ENCODE results near the gene TARBP2. TPM values are rescaled to one million over a fixed set of nuclear protein-coding genes. Genes with fewer than 3 reads are reported as not detected.
"Not testable (repeated sequence)": the region's sequence is repeated elsewhere in the genome, so short reads cannot be mapped to it uniquely, and the experiment has no call there.

Gene TARBP2
- total and polyA plus RNA-seq, 10 donors, result 25.9 to 57.1 (median 36.1) TPM

DNA sequence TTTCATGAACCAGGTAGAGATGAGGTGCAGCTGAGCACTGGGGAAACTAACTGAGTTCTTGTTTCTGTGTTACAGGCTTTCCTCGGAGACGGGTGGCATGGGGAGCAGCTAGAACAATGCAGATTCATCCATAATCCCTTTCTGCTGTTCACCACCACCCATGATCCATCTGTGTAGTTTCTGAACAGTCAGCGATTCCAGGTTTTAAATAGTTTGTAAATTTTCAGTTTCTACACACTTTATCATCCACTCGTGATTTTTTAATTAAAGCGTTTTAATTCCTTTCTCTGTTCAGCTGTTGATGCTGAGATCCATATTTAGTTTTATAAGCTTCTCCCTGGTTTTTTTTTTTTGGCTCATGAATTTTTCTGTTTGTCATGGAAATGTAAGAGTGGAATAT is 21.8 kb upstream of the TARBP2 start:
- Histone ChIP-seq H3K4me3 (no peak overlapping the region), H3K4me1 (peaks cover 0 to 77% (median 42%) of the 10 kb centered on the region in 6 donors), H3K9me3 (no peaks in the 10 kb centered on the region), H3K27ac (peak overlapping the region in 2 of 8 donors; percentile 9 to 22), H3K27me3 (replicated peaks in 1 of 7) (no peaks in the 10 kb centered on the region), H3K36me3 (peaks cover 8 to 100% (median 96%) of the 10 kb centered on the region in 6 donors)
- no peak for DNase-seq
- intact Hi-C loops (cut with DNase I; ENCODE audit: low total_unique reads), result no loop called here
- WGBS, 5 donors, result 82 to 94% (median 90%) methylated on average over 5 of the region's 5 CpGs
- TF ChIP-seq POLR2AphosphoS5 (IDR thresholded peaks at IDR 0.05) (no peak), POLR2A (IDR thresholded peaks at IDR 0.05) (no peak)
- TF ChIP-seq, protein P1, sequence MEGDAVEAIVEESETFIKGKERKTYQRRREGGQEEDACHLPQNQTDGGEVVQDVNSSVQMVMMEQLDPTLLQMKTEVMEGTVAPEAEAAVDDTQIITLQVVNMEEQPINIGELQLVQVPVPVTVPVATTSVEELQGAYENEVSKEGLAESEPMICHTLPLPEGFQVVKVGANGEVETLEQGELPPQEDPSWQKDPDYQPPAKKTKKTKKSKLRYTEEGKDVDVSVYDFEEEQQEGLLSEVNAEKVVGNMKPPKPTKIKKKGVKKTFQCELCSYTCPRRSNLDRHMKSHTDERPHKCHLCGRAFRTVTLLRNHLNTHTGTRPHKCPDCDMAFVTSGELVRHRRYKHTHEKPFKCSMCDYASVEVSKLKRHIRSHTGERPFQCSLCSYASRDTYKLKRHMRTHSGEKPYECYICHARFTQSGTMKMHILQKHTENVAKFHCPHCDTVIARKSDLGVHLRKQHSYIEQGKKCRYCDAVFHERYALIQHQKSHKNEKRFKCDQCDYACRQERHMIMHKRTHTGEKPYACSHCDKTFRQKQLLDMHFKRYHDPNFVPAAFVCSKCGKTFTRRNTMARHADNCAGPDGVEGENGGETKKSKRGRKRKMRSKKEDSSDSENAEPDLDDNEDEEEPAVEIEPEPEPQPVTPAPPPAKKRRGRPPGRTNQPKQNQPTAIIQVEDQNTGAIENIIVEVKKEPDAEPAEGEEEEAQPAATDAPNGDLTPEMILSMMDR (IDR thresholded peaks at IDR 0.05 in 8 of 11, conservative IDR thresholded peaks at IDR 0.05 in 3 of 11), result no peak

DNA sequence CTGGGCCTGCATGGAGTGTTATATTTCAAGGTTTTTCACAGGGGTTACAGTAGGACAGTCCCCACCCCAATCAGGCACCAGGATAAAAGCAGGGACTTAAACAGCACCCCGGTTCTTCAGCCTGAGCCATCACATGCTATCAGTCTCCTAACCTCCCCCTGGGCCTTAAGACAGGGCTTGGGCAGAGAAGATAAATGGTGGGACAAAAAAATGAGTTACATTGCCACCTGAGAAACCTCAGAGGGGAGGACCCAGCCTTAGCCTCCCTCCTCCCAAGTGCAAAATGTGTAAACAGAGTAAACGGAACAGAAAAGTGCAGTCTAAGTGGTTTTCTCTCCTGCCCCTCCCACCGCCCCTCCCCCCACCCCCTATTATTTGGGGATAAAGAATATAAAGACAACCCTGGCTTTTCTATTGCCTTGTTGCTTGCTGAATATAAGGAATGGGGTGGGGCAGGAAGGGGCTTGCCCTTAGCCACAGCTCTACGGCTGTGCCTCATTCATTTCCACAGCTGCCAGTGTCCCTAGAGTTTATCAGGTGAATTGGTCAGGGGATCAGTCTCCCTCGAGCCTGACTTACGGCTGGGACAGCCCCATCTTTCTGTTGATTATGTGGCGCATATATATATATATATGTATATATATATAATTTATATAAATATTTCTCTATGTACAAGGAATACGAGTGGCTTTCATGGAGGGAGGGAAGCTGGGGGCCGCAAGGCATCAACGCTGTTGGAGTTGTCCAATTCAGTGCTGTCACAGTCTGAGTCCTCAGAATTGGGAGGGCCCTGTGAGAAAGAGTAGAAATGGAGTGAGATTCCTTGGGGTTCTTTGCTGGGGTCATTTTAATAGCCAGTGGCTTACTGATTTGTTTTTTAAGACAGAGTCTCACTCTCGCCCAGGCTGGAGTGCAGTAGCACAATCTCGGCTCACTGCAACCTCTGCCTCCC is 20.3 kb upstream of the TARBP2 start:
- intact Hi-C loops (cut with DNase I; ENCODE audit: low total_unique reads), result no loop called here
- no peak overlapping the region for H3K4me3 ChIP-seq
- no peaks in the 10 kb centered on the region for H3K27me3 ChIP-seq (replicated peaks in 1 of 7)
- TF ChIP-seq, protein P1 (IDR thresholded peaks at IDR 0.05 in 8 of 11, conservative IDR thresholded peaks at IDR 0.05 in 3 of 11), result no peak
- no peak for TF ChIP-seq POLR2A (IDR thresholded peaks at IDR 0.05)
- no peak for TF ChIP-seq POLR2AphosphoS5 (IDR thresholded peaks at IDR 0.05)
- peaks cover 6 to 100% (median 95%) of the 10 kb centered on the region in 6 donors for H3K36me3 ChIP-seq
- peak overlapping the region in 4 of 8 donors; percentile 5 to 51 (median 36) for H3K27ac ChIP-seq
- peaks cover 0 to 63% (median 31%) of the 10 kb centered on the region in 6 donors for H3K4me1 ChIP-seq
- WGBS, 5 donors, result 69 to 82% (median 80%) methylated on average over 12 of the region's 12 CpGs
- no peaks in the 10 kb centered on the region for H3K9me3 ChIP-seq
- no peak for DNase-seq

DNA sequence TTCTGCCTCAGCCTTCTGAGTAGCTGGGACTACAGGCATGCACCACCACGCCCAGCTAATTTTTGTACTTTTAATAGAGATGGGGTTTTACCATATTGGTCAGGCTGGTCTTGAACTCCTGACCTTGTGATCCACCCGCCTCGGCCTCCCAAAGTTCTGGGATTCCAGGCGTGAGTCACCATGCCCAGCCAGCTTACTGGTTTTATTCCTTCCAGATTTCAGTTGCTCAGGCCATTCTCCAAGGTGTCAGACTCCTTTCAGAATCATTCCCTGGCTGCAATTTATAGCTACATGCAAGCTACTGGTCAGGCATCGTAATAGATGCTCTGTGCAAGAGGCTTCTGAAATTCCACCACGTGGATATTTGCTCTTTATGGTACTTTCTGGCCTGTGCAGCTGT is 19.6 kb upstream of the TARBP2 start:
- peak overlapping the region in 4 of 8 donors; percentile 16 to 51 (median 32) for H3K27ac ChIP-seq
- WGBS, 5 donors, result 74 to 86% (median 77%) methylated on average over 6 of the region's 6 CpGs
- intact Hi-C loops (cut with DNase I; ENCODE audit: low total_unique reads), result not testable (repeated sequence)

DNA sequence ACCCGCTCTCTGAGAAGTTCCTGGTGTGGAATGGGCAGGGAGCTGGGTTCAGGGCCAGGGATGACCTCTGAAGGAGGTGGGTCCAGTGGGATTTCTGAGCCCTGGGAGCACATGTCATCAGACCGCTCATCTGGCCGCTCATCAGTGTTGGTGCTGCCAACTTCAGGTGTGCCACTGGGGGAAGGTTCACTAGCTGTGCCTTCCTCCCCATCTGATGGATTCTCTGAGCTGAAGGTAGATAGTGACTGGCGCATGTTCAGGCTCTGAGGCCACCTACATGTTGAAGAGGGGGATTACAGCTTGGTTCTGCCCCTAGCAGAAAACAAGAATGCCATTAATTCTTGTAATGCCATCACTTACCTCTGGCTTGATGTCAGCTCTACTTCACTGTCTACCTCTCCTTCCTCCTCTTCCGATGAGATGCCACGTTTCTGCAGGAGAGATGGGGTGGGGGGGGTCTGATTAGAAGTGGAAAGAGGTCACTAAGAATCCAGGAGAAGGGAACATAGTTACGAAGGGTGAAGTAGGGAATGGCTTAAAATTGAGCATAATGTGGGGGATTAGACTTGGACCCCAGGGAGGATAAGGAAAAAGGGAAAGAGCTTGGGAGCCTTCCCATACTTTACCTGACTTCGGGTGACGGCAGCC is 19.0 kb upstream of the TARBP2 start:
- H3K27me3 ChIP-seq (replicated peaks in 1 of 7), result no peaks in the 10 kb centered on the region
- peak overlapping the region in 4 of 8 donors; percentile 2 to 51 (median 30) for H3K27ac ChIP-seq
- TF ChIP-seq, protein P1 (IDR thresholded peaks at IDR 0.05 in 8 of 11, conservative IDR thresholded peaks at IDR 0.05 in 3 of 11), result no peak
- no peak for TF ChIP-seq POLR2A (IDR thresholded peaks at IDR 0.05)
- peak in 2 of 3 donors; percentile 11 for TF ChIP-seq POLR2AphosphoS5 (IDR thresholded peaks at IDR 0.05)
- DNase-seq, result no peak
- H3K4me3 ChIP-seq, result no peak overlapping the region
- H3K36me3 ChIP-seq, result peaks cover 6 to 100% (median 94%) of the 10 kb centered on the region in 6 donors
- no peaks in the 10 kb centered on the region for H3K9me3 ChIP-seq
- 80 to 87% (median 83%) methylated on average over 9 of the region's 9 CpGs for WGBS, 5 donors
- H3K4me1 ChIP-seq, result peaks cover 0 to 59% (median 29%) of the 10 kb centered on the region in 6 donors
- intact Hi-C loops (cut with DNase I; ENCODE audit: low total_unique reads), result no loop called here

More for the DNA sequence above, 19.6 kb upstream of the TARBP2 start:
- H3K4me3 ChIP-seq; H3K27me3 ChIP-seq (replicated peaks in 1 of 7); DNase-seq; H3K9me3 ChIP-seq: not testable (repeated sequence)
- Histone ChIP-seq H3K4me1 (peaks cover 0 to 64% (median 29%) of the 10 kb centered on the region in 6 donors), H3K36me3 (peaks cover 6 to 100% (median 95%) of the 10 kb centered on the region in 6 donors)

All from spleen (tissue), 11 donors.